Kidney epithelial cell (primary cell): ENCODE results near the gene TERT. TPM values are rescaled to one million over a fixed set of nuclear protein-coding genes. Genes with fewer than 3 reads are reported as not detected.

Experiments used
- DNase-seq: peaks from one replicate; pipeline ENCODE4 v3.0.0-alpha.2; 2010; ENCODE audit warnings: low read depth
- H3K27me3 ChIP-seq: 2 replicates; pipeline ENCODE4 v1.6.0; 2011; ENCODE audit warnings: low read length; ENCODE audit not compliant: control insufficient read depth, insufficient read depth
- H3K36me3 ChIP-seq: 2 replicates; pipeline ENCODE4 v1.5.1; 2011; ENCODE audit warnings: low read length; ENCODE audit not compliant: control insufficient read depth, insufficient read depth
- H3K4me3 ChIP-seq: 2 replicates; pipeline ENCODE4 v1.5.1; 2011; ENCODE audit warnings: low read depth, mild to moderate bottlenecking, control low read depth, low read length
- total RNA-seq: library from RNA; depleted of rRNA; stranded (reverse); fragments of >200 nt; gene quantifications from 2 replicates; pipeline ENCODE4 v1.2.3, GENCODE V29; 2015
- TF ChIP-seq, protein P1 (sequence below): IDR thresholded peaks from 2 replicates; pipeline ENCODE4 v1.5.1; 2011; ENCODE audit warnings: mild to moderate bottlenecking, moderate library complexity, low read length, control low read depth, inconsistent platforms; ENCODE audit not compliant: insufficient read depth, poor library complexity, severe bottlenecking

The TERT gene
- total RNA-seq, 1 donor from 2014 or later, result not detected

DNA sequence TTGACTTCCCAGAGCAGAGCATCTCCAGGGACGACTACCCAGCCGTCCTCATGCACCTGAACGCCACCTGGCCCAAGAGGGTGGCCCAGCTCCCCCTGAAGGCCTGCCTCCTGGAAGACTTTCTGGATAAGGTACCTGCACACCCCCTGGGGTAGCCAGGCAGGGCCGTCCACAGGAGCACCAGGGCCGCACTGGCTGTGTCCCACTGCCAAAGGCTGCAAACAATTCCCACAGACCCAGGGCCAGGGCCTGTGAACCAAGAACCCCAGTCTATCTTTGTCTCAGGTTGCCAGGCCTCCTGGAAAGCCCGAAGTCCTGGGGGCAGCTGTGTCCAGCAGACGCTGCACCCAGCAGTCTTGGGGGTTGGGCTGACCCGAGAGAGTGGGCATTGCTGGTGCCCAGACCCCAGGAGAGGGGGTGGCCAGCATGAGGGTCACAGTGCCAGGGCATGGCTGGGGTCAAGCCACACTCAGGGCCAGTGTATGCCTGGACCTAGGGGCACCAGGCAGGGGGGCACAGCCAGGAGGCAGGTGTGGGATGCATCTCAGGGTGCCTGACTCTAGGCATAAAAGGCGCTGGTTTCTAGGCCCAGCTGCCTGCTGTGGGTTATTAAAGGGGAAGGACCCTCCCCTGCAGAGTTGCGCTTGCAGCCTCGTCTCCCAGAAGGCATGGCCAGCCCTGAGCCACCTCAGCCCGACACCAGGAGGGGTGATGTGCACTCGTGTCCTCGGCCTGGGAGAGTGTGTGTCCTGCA lies 52.0 kb downstream of the TERT start:
- DNase-seq, result no peak
- H3K4me3 ChIP-seq, result no peak overlapping the region
- H3K27me3 ChIP-seq, result peaks cover 27% of the 10 kb centered on the region
- no peaks in the 10 kb centered on the region for H3K36me3 ChIP-seq
- TF ChIP-seq, protein P1, sequence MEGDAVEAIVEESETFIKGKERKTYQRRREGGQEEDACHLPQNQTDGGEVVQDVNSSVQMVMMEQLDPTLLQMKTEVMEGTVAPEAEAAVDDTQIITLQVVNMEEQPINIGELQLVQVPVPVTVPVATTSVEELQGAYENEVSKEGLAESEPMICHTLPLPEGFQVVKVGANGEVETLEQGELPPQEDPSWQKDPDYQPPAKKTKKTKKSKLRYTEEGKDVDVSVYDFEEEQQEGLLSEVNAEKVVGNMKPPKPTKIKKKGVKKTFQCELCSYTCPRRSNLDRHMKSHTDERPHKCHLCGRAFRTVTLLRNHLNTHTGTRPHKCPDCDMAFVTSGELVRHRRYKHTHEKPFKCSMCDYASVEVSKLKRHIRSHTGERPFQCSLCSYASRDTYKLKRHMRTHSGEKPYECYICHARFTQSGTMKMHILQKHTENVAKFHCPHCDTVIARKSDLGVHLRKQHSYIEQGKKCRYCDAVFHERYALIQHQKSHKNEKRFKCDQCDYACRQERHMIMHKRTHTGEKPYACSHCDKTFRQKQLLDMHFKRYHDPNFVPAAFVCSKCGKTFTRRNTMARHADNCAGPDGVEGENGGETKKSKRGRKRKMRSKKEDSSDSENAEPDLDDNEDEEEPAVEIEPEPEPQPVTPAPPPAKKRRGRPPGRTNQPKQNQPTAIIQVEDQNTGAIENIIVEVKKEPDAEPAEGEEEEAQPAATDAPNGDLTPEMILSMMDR, result no peak

DNA sequence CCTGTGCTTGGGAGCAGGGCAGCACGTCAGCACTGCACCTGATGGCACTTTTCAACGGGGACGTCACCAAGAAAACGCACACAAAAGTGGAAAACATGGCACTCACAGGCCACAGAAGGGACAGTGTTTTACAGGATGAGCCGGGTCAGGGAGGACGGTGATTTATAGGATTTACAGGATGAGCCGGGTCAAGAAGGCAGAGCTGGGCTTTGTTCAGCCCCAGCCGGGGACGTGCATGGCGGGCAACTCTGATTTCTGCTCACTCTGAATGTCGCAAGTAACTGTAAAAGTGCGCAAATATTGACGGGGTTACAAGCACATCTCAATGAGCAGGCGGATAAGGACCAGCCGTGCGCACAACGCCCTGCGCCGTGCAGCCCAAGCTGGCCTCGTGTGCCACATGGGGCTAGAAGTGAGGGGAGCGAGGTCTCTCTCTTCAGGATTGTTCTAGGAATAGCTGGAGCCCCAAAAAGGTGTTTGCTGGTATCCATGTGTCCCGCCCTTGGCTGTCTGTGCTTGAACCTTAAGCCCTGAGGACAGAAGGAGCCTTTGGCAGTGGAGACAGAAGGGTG lies 53.3 kb downstream of the TERT start:
- Histone ChIP-seq H3K27me3 (peaks cover 20% of the 10 kb centered on the region), H3K36me3 (no peaks in the 10 kb centered on the region), H3K4me3 (no peak overlapping the region)
- DNase-seq, result no peak
- TF ChIP-seq, protein P1, result no peak

- Histone ChIP-seq H3K27me3 (peaks cover 11% of the 10 kb centered on the region), H3K4me3 (no peak overlapping the region), H3K36me3 (no peaks in the 10 kb centered on the region)
- TF ChIP-seq, protein P1, result no peak
- no peak for DNase-seq
Measured at GRCh38 chr5:1240496-1241260, 54.2 kb downstream of the TERT start.

DNA sequence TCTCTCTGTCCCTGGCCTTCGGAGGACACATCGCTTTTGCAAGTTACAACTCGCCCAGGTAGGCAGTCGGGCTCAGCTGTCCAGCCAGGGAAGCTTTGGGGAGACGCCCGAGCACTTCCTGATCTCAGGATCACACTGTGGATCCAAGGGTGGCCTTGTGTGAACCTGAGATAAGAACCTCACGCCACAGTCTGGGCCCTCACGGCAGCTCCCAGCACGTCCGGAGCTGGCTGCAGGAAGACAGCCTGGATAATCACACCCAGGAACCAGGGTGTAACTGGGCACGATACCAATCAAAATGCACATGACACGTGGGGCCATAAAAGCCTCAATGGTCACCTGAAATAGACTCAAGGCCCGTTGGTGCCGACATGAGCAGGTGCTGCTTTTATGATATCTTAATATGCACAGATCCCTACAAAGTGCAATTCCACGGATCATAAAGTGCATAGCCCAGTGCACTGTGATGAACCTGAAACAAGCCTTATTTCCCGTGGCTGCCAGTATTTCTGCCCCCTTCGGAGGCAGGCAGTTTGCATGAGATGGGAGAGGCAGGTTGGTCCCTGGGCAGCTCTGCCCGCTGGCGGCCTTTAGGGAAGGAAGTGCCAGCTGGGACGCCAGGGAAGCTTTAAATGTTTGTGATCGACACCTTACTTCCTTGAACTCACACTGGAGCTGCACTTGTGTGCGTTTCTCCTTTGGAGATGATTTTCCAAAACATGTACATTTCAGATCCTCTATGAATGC lies 55.2 kb downstream of the TERT start:
- no peak for DNase-seq
- Histone ChIP-seq H3K27me3 (peaks cover 2% of the 10 kb centered on the region), H3K36me3 (no peaks in the 10 kb centered on the region), H3K4me3 (no peak overlapping the region)
- TF ChIP-seq, protein P1, result no peak

- H3K36me3 ChIP-seq, result no peaks in the 10 kb centered on the region
- DNase-seq, result no peak
- H3K4me3 ChIP-seq, result no peak overlapping the region
- TF ChIP-seq, protein P1, result no peak
- peaks cover 2% of the 10 kb centered on the region for H3K27me3 ChIP-seq
Measured at GRCh38 chr5:1235838-1236237, 59.0 kb downstream of the TERT start.
